DND-41 (cell line): ENCODE measurements around the gene TBC1D5.

Experiments used
- ATAC-seq: fragments of 200-7000 bp; cut with Tn5 transposase; 3 replicates; pipeline ENCODE4 v1.9.1; 2021; ENCODE audit warnings: low read depth; ENCODE audit not compliant: insufficient read depth
- DNase-seq: peaks from one replicate; pipeline ENCODE4 v3.0.0-alpha.2; 2020
- H2AFZ ChIP-seq: 2 replicates; pipeline ENCODE4 v1.6.0; 2012; ENCODE audit warnings: low read depth, low read length
- H3K27ac ChIP-seq: 2 replicates; pipeline ENCODE4 v1.5.1; 2012; ENCODE audit warnings: low read length, inconsistent platforms
- H3K27me3 ChIP-seq: fragments of 200-600 bp; sonication (generic); 2 replicates; pipeline ENCODE4 v1.6.0; 2012; ENCODE audit warnings: low read length, mild to moderate bottlenecking, inconsistent platforms; ENCODE audit not compliant: insufficient read depth, poor library complexity
- H3K36me3 ChIP-seq: 2 replicates; pipeline ENCODE4 v1.5.1; 2012; ENCODE audit warnings: low read length, inconsistent platforms; ENCODE audit not compliant: insufficient read depth
- H3K4me1 ChIP-seq: 2 replicates; pipeline ENCODE4 v1.5.1; 2012; ENCODE audit warnings: mild to moderate bottlenecking, low read length; ENCODE audit not compliant: insufficient read depth
- H3K4me2 ChIP-seq: 2 replicates; pipeline ENCODE4 v1.6.0; 2012; ENCODE audit warnings: mild to moderate bottlenecking, moderate library complexity, low read length, inconsistent platforms; ENCODE audit not compliant: insufficient read depth
- H3K4me3 ChIP-seq, 2 experiments: fragments of 200-600 bp in 1 of 2; shearing (Covaris generic) in 1 of 2; 2 replicates each; pipeline ENCODE4 v1.5.1; 2012 to 2016; ENCODE audit warnings: inconsistent platforms in 2 of 2, low read length in 2 of 2, mild to moderate bottlenecking in 2 of 2, low read depth in 1 of 2, moderate library complexity in 1 of 2
- H3K79me2 ChIP-seq: 2 replicates; pipeline ENCODE4 v1.6.0; 2012; ENCODE audit warnings: low read length, inconsistent platforms; ENCODE audit not compliant: insufficient read depth
- H3K9ac ChIP-seq: 2 replicates; pipeline ENCODE4 v1.6.0; 2012; ENCODE audit warnings: low read depth, mild to moderate bottlenecking, inconsistent platforms, low read length, moderate library complexity
- H3K9me3 ChIP-seq: 2 replicates; pipeline ENCODE4 v1.5.1; 2012; ENCODE audit warnings: low read length, moderate library complexity, mild to moderate bottlenecking, inconsistent platforms; ENCODE audit not compliant: insufficient read depth, severe bottlenecking
- H4K20me1 ChIP-seq: 2 replicates; pipeline ENCODE4 v1.6.0; 2012; ENCODE audit warnings: low read length; ENCODE audit not compliant: insufficient read depth
- CTCF ChIP-seq: IDR thresholded peaks from 2 replicates; pipeline ENCODE4 v1.5.1; 2012; ENCODE audit warnings: borderline replicate concordance, low read length, moderate library complexity, mild to moderate bottlenecking; ENCODE audit not compliant: poor library complexity, severe bottlenecking; ENCODE audit errors: extremely low read depth
- EZH2 ChIP-seq: IDR thresholded peaks from 3 replicates; pipeline ENCODE4 v1.6.1; 2012; ENCODE audit warnings: borderline replicate concordance, low read depth, mild to moderate bottlenecking, moderate library complexity, low read length, inconsistent platforms; ENCODE audit not compliant: severe bottlenecking

Gene TBC1D5

GRCh38 chr3:17752436-17752835, 10.0 kb upstream of the TBC1D5 start:
- no peaks in the 10 kb centered on the region for H4K20me1 ChIP-seq
- no peak overlapping the region for H3K4me2 ChIP-seq
- H2AFZ ChIP-seq: no peak overlapping the region
- H3K36me3 ChIP-seq: no peaks in the 10 kb centered on the region
- H3K27ac ChIP-seq: no peak overlapping the region
- H3K4me1 ChIP-seq: peaks cover 18% of the 10 kb centered on the region
- H3K27me3 ChIP-seq: no peaks in the 10 kb centered on the region
- H3K79me2 ChIP-seq: no peaks in the 10 kb centered on the region
- TF ChIP-seq EZH2 (no peak), CTCF (no peak)
- DNase-seq (no peak), ATAC-seq (no peak)
- no peak overlapping the region for H3K9ac ChIP-seq
- no peak overlapping the region for H3K4me3 ChIP-seq
- H3K9me3 ChIP-seq: no peaks in the 10 kb centered on the region

GRCh38 chr3:17749705-17750293, 7.4 kb upstream of the TBC1D5 start:
- no peaks in the 10 kb centered on the region for H4K20me1 ChIP-seq
- ATAC-seq (peak; percentile 59; the same call in 2 of the 3 replicates), DNase-seq (no peak)
- no peaks in the 10 kb centered on the region for H3K36me3 ChIP-seq
- H3K4me3 ChIP-seq: peak overlapping the region in 1 of 2 experiments; percentile 22; a peak in 1 of 4 replicates
- peak overlapping the region; percentile 47 for H3K4me2 ChIP-seq
- TF ChIP-seq EZH2 (no peak), CTCF (no peak)
- peaks cover 10% of the 10 kb centered on the region for H3K4me1 ChIP-seq
- H3K27me3 ChIP-seq: no peaks in the 10 kb centered on the region
- H3K9ac ChIP-seq: no peak overlapping the region
- H3K79me2 ChIP-seq: no peaks in the 10 kb centered on the region
- no peaks in the 10 kb centered on the region for H3K9me3 ChIP-seq
- no peak overlapping the region for H3K27ac ChIP-seq
- H2AFZ ChIP-seq: peak overlapping the region; percentile 21

GRCh38 chr3:17749281-17749680, 6.8 kb upstream of the TBC1D5 start:
- DNase-seq (no peak), ATAC-seq (peak; percentile 44; the same call in 2 of the 3 replicates)
- TF ChIP-seq CTCF: no peak
- no peak for TF ChIP-seq EZH2
- Histone ChIP-seq H3K4me3 (0 out of 4 replicates have a peak overlapping the region, but pooled peaks of 1 of the 2 experiments have one; percentile 22), H3K9ac (no peak overlapping the region), H3K9me3 (no peaks in the 10 kb centered on the region), H3K4me1 (peaks cover 10% of the 10 kb centered on the region), H3K27me3 (no peaks in the 10 kb centered on the region), H3K27ac (no peak overlapping the region), H2AFZ (peak overlapping the region; percentile 21), H3K79me2 (no peaks in the 10 kb centered on the region), H4K20me1 (no peaks in the 10 kb centered on the region), H3K4me2 (peak overlapping the region; percentile 47; the same call in 1 of the 2 replicates), H3K36me3 (no peaks in the 10 kb centered on the region)

GRCh38 chr3:17747890-17748247, 5.4 kb upstream of the TBC1D5 start:
- TF ChIP-seq CTCF: no peak
- Histone ChIP-seq H3K9ac (no peak overlapping the region), H3K27ac (no peak overlapping the region), H3K4me1 (peaks cover 23% of the 10 kb centered on the region), H3K9me3 (no peaks in the 10 kb centered on the region), H3K36me3 (no peaks in the 10 kb centered on the region), H2AFZ (no peak overlapping the region), H3K4me3 (no peak overlapping the region), H3K27me3 (no peaks in the 10 kb centered on the region), H4K20me1 (no peaks in the 10 kb centered on the region), H3K79me2 (peaks cover 7% of the 10 kb centered on the region; the same call in 1 of the 2 replicates), H3K4me2 (no peak overlapping the region)
- ATAC-seq: no peak
- DNase-seq: no peak
